HL-60 (cell line): Measurements from ENCODE around the gene KCMF1.

Experiments
- DNase-seq, 2 experiments: peaks; one replicate each; pipeline ENCODE4 v3.0.0-alpha.2; 2010 to 2020; ENCODE audit warnings: low read depth in 1 of 2, low spot score in 1 of 2
- H3K27ac ChIP-seq: fragments of 250-450 bp; sonication (Bioruptor Pico); replicated peaks from 2 replicates; pipeline ENCODE4 v1.5.1; 2020; ENCODE audit warnings: mild to moderate bottlenecking, moderate library complexity
- H3K27me3 ChIP-seq: fragments of 250-450 bp; sonication (Bioruptor Pico); 2 replicates; pipeline ENCODE4 v1.5.1; 2021; ENCODE audit warnings: mild to moderate bottlenecking, moderate library complexity; ENCODE audit not compliant: insufficient read depth, poor library complexity, severe bottlenecking
- H3K4me3 ChIP-seq: replicated peaks from 2 replicates; pipeline ENCODE4 v1.5.1; 2011; ENCODE audit warnings: mild to moderate bottlenecking, control low read depth, low read length; ENCODE audit not compliant: insufficient read depth
- GABPA ChIP-seq: IDR thresholded peaks from 2 replicates; pipeline ENCODE4 v1.6.1; 2012; ENCODE audit warnings: low read depth
- POLR2AphosphoS5 ChIP-seq: IDR thresholded peaks from 2 replicates; pipeline ENCODE4 v1.6.1; 2012; ENCODE audit warnings: low read depth
- SPI1 ChIP-seq: IDR thresholded peaks from 2 replicates; pipeline ENCODE4 v1.6.1; 2012; ENCODE audit warnings: low read depth, mild to moderate bottlenecking, borderline replicate concordance
- TF ChIP-seq, protein P1 (sequence below): IDR thresholded peaks from one replicate; pipeline ENCODE4 v1.5.1; 2011; ENCODE audit warnings: low read length, control low read depth, inconsistent platforms; ENCODE audit not compliant: insufficient read depth
- TF ChIP-seq, protein P2 (sequence below): IDR thresholded peaks from 2 replicates; pipeline ENCODE4 v1.6.1; 2012; ENCODE audit warnings: low read depth; ENCODE audit not compliant: insufficient replicate concordance

The KCMF1 gene

DNA sequence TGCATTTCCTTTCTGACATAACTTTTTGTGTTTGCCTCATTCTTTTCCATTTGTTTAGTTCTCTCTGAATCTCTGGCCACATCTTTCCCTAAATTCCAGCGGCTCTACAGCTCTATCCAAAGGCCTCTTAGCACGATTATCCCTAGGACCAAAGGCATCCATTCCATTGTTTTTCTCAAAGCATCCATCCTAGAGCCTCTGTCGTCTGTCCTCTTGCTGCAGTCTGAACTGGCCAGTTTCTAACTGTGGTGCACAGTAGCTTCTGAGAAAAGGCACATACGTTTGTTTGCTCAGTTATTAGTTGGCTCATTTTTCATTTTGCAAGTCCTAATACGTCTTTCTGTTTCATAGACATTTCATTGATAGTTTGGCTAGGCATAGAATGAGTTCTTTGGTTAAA is 116.6 kb downstream of the KCMF1 start:
- Histone ChIP-seq H3K27ac (no peak overlapping the region), H3K27me3 (peaks cover 6% of the 10 kb centered on the region), H3K4me3 (no peak overlapping the region)
- no peak for DNase-seq
- TF ChIP-seq GABPA, result no peak
- no peak for TF ChIP-seq SPI1
- no peak for TF ChIP-seq POLR2AphosphoS5
- TF ChIP-seq, protein P1, sequence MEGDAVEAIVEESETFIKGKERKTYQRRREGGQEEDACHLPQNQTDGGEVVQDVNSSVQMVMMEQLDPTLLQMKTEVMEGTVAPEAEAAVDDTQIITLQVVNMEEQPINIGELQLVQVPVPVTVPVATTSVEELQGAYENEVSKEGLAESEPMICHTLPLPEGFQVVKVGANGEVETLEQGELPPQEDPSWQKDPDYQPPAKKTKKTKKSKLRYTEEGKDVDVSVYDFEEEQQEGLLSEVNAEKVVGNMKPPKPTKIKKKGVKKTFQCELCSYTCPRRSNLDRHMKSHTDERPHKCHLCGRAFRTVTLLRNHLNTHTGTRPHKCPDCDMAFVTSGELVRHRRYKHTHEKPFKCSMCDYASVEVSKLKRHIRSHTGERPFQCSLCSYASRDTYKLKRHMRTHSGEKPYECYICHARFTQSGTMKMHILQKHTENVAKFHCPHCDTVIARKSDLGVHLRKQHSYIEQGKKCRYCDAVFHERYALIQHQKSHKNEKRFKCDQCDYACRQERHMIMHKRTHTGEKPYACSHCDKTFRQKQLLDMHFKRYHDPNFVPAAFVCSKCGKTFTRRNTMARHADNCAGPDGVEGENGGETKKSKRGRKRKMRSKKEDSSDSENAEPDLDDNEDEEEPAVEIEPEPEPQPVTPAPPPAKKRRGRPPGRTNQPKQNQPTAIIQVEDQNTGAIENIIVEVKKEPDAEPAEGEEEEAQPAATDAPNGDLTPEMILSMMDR, result no peak
- TF ChIP-seq, protein P2, sequence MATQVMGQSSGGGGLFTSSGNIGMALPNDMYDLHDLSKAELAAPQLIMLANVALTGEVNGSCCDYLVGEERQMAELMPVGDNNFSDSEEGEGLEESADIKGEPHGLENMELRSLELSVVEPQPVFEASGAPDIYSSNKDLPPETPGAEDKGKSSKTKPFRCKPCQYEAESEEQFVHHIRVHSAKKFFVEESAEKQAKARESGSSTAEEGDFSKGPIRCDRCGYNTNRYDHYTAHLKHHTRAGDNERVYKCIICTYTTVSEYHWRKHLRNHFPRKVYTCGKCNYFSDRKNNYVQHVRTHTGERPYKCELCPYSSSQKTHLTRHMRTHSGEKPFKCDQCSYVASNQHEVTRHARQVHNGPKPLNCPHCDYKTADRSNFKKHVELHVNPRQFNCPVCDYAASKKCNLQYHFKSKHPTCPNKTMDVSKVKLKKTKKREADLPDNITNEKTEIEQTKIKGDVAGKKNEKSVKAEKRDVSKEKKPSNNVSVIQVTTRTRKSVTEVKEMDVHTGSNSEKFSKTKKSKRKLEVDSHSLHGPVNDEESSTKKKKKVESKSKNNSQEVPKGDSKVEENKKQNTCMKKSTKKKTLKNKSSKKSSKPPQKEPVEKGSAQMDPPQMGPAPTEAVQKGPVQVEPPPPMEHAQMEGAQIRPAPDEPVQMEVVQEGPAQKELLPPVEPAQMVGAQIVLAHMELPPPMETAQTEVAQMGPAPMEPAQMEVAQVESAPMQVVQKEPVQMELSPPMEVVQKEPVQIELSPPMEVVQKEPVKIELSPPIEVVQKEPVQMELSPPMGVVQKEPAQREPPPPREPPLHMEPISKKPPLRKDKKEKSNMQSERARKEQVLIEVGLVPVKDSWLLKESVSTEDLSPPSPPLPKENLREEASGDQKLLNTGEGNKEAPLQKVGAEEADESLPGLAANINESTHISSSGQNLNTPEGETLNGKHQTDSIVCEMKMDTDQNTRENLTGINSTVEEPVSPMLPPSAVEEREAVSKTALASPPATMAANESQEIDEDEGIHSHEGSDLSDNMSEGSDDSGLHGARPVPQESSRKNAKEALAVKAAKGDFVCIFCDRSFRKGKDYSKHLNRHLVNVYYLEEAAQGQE, result no peak

DNA sequence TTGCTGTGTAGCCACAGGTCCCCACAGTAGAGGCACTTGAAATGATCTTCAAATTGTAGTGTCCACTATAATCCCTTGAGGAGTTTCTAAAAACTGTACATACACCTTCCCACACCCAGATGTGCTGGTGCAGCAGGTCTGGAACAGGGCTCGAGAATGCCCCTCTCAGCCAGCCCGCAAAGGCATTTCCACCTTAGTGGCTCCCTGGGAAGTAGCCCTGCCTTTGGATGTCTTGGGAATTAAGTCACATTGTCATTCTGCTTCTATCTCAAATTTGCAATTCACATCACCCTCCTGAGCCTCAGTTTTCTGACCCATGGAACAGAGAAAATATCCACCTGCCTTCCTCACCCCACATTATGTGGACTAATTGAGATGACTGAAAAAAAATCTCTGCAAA is 118.0 kb downstream of the KCMF1 start:
- TF ChIP-seq SPI1 (no peak), POLR2AphosphoS5 (no peak), GABPA (no peak)
- TF ChIP-seq, protein P1, result no peak
- TF ChIP-seq, protein P2, result no peak
- Histone ChIP-seq H3K27ac (no peak overlapping the region), H3K27me3 (peaks cover 6% of the 10 kb centered on the region), H3K4me3 (no peak overlapping the region)
- DNase-seq, result no peak

DNA sequence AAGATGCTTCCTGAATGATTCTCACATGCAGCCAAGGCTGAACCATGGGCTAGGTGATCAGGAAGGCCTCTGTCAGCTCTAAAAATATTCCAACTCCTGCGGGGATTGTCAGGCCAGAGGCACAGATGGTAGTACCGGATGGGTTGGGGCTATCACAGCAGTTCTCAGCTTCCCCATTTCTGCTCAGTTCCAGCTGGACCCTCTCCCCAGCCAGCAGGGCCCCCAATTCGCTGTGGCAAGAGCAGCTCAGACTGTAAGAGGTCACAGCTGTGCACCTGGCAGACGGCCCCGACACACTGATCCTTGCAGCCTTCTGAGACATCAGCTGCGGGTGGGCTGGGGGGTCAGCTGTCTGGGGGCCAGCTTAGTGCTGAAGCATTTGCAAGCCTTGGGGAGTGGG is 118.6 kb downstream of the KCMF1 start:
- no peak for DNase-seq
- TF ChIP-seq SPI1 (no peak), POLR2AphosphoS5 (no peak), GABPA (no peak)
- TF ChIP-seq, protein P1, result no peak
- TF ChIP-seq, protein P2, result no peak
- Histone ChIP-seq H3K27ac (no peak overlapping the region), H3K27me3 (peaks cover 6% of the 10 kb centered on the region), H3K4me3 (no peak overlapping the region)
